MM.1S (cell line): ENCODE data around the gene RERE.

Experiments
- EZH2 ChIP-seq: fragments of 300-600 bp; sonication (generic); optimal IDR thresholded peaks from 2 replicates; pipeline ENCODE3; 2017; ENCODE audit warnings: low read depth, mild to moderate bottlenecking, antibody characterized with exemption, low read length, mixed read lengths
- EZH2phosphoT487 ChIP-seq: fragments of 300-600 bp; sonication (generic); IDR thresholded peaks from 2 replicates; pipeline ENCODE4 v1.6.1; 2018; ENCODE audit warnings: antibody characterized with exemption, low read length
- TF ChIP-seq, protein P1 (sequence below): fragments of 300-600 bp; sonication (generic); IDR thresholded peaks from 2 replicates; pipeline ENCODE4 v1.5.1; 2016; ENCODE audit warnings: antibody characterized with exemption, low read length, mixed read lengths

- TF ChIP-seq, protein P1, sequence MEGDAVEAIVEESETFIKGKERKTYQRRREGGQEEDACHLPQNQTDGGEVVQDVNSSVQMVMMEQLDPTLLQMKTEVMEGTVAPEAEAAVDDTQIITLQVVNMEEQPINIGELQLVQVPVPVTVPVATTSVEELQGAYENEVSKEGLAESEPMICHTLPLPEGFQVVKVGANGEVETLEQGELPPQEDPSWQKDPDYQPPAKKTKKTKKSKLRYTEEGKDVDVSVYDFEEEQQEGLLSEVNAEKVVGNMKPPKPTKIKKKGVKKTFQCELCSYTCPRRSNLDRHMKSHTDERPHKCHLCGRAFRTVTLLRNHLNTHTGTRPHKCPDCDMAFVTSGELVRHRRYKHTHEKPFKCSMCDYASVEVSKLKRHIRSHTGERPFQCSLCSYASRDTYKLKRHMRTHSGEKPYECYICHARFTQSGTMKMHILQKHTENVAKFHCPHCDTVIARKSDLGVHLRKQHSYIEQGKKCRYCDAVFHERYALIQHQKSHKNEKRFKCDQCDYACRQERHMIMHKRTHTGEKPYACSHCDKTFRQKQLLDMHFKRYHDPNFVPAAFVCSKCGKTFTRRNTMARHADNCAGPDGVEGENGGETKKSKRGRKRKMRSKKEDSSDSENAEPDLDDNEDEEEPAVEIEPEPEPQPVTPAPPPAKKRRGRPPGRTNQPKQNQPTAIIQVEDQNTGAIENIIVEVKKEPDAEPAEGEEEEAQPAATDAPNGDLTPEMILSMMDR: no peak
- TF ChIP-seq EZH2 (no peak), EZH2phosphoT487 (no peak)
Measured at GRCh38 chr1:8431784-8432183, 385.7 kb downstream of the RERE start.
